ENCODE results near the gene NUDT6.
"Not testable (repeated sequence)": the region's sequence is repeated elsewhere in the genome, so short reads cannot be mapped to it uniquely, and the experiment has no call there.

NUDT6 gene

DNA sequence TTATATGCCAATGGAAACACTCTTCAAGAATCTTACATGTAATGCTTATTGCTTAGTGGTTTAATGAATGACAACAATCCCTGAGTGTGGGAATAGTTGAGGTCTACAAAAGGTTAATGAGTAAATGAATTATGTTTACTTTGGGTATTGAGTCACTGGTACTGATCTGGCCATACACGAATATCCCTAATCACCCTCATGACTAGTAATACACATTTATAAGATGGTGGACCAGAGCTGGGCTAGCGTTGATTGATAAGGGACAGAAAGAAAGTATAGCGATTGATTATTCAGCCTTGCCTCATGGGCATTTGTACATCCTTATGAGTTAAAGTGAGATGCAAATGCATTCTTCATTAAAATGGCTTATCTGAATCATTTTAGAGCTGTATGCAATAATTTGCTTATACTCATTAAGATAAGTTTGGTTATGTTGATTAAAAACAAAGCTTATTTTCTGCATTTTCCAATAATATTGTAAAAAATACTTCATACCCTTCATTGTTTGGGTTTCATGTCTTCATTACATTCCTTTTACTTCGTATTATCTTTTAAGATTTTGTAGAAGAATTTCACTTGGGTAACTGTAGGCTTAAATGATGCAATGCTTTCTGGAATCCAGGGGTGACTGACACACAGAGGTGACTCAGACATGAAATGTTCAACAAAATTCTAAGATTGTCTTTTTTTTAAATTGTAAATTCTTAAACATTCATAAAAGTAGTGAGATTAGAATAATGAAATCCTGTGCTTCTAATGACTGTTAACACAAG lies 48.4 kb downstream of the NUDT6 start:
- no peak for DNase-seq

DNA sequence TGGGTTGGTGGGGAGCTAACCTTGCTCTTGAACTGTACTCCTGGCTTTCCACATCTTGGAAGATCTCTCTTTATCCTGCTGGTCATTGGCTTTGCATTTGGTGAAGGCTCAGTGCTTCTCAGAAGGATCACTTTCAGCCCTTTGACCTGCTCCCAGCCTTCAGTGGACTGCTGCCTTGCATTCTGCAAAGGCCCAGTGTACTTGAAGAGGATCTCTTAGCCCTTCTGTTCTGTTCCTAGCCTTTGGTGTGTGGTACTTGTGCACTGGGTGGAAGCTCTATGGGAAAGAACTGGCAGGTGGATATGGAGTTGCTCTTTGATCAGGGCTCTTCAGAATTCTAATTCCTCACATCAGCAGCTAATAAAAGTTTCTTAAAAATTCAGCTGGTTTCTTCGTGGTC lies 49.3 kb downstream of the NUDT6 start:
- no peak for DNase-seq

DNA sequence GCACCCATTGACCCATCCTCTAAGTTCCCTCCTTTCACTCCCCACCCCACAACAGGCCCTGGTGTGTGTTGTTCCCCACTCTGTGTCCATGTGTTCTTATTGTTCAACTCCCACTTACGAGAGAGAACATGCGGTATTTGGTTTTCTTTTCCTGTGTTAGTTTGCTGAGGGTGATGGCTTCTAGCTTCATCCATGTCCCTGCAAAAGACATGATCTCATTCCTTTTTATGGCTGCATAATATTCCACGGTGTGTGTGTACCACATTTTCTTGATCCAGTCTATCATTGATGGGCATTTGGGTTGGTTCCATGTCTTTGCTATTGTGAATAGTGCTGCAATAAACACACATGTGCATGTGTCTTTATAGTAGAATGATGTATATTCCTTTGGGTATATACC lies 54.2 kb downstream of the NUDT6 start:
- DNase-seq: not testable (repeated sequence)

DNA sequence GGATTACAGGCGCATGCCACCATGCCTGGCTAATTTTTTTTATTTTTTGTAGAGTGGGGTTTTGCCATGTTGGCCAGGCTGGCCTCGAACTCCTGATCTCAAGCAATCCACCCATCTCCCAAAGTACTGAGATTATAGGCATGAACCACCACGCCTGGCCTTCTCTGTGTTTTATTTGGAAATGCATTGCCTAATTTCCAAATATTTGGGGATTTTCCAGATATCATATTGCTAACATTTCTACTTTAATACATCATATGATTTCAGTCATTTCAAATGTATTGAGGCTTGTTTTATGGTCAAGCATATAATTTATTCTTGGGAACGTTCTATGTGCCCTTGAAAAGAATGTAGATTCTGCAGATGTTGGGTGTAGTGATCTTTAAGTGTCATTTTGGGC lies 57.0 kb downstream of the NUDT6 start:
- DNase-seq: no peak

DNA sequence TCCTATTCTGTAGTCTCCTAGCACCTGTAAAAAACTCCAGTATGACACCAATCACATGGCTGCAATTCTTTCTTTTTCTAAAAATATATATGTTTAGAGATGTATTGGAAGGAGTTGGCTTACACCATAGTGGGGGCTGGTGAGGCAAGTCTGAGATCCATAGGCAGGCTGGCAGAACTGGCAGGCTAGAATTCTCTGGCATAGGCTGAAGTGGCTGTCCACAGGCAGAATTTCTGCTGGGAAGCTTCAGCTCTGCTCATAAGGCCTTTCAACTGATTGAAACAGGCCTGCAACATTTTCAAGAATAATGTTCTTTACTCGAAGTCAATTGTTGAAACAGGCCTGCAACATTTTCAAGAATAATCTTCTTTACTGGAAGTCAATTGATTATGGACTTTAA lies 58.8 kb downstream of the NUDT6 start:
- DNase-seq: no peak

DNA sequence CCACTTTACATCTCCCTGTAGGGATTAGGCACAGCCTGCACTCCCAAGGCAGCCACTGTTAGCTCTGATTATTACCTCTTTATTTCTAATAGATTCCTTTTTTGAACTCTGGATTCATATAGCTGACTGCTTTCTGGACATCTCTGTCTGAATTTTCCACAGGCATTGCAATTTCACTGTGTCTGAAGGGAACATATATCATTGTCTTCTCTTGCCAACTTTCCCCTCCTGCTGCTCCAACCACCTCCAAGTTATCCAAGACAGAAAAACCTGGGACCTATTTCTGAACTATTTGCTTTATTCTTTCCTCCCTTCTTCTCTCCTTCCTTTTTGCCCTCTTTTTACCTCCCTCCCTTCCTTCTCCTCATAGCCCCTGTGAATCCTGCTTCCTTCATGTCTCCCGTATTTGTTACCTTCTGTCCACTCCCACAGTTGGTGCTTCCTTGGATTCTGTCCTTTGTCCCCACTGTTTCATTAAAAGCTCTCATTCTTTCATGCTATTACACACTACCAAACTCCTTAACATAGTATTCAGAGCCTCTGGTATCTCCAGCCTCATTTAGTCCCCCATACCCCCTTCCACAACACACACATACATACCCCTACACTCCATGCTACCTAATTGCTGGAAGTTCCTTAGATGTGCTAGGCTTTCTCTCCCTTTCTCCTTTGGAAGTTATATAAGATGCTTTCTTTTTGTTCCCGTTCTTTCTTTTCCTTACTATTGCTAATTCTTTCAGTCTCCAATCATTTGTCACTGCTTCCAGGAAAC lies 61.0 kb downstream of the NUDT6 start:
- no peak for DNase-seq

DNA sequence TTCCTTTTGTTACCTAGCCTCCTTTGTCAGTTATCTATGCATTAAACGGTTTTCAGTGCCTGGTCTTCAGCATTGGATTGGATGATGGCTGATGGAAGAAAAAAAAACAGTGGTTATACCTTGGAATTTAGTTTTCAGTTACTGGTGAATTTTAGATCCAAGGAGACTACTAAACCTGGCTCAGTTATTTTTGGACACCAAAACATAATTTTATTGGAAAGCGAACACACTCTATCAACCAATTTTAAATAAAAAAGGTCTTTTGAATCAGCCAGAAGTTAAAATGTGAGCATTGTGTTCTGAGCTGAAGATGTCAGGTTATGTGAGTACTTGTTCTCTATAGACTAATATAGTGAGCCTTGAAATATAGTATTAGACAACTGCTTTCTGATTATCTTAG lies 63.7 kb downstream of the NUDT6 start:
- DNase-seq: no peak

DNA sequence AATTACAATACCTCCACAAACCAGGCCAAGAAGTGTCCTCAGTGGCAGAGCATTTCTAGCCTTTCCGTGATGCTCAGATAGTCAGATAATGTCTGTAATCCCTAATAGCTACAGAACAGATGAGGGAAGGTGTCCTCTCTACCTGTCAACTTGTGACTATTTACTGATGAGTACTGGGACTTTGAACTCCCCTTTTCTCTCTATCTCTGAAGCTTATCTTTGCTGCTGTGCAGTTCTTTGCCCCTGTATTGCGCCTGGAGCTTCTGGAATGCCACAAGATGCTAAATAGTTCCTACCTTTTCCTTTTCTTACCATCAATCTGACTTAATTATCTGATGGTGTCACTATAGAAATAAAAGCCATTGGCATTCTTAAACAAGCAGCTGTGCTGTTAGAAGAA lies 65.2 kb downstream of the NUDT6 start:
- DNase-seq: no peak

DNA sequence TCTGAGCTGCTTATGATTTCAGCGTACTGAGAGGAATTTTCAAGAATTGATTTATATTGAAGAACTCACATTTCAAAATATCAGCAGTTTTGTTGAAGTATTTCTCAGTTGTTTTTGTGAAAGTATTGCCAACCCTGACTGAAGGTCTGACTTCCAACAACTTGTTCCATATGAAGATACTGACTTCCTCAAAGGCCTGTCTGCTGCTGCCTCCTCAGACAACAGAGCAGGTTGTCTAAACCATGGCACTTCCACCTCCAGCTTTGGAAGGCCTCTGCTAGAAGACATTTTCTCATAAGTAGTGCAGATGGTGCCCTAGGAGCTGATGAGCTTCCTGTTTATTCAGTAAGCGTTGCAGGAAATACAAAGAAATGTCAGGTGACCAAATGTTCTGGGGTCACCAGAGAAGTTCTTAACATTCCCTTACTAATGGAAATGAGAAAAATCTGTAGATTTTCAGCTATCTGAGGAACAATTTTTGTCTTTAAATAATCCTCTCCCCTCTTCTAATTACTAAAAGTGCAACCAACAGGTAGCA lies 67.0 kb downstream of the NUDT6 start:
- no peak for DNase-seq

DNA sequence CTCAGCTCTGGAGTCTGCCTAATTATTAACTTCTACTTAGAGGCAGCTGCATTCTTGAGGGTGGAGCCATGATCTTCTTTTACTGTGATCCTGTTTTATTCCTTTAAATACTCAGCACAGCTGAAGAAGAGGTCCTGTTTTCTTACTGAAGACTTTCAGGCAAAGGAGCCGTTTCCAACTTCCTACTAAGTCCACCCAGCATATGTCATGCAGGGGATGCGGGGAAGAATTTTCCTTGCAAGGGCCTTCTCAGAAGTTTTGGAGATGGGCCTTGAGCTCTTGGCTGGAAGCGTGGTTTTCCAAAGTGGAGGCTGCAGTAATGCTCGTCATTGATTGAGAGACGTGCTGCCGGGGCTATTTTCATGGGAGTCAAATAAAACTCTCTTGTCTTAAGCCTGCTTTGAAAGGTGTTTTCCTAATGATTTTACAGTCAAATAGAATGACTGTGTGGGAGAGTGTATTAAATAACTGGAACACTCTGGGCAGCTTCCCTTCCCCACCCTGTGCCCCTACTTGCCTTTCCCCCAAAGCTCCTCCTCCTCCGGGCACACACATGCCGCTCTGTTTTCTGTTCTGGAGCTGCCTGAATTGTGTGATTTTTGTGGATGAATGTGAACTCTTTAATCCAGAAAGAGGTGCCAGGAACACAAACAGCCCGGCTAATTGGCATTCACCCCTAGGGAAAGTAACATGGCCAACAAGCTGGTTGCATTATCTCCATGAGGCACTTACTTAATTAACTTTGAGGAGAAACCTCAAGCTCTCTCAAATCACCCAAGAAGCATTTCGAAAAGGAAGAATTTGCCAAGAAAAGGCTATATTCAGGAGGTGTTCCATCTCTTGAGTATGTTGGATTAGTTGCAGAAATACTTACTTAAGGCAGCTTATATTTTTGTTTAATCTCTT lies 67.7 kb downstream of the NUDT6 start:
- no peak for DNase-seq

DNA sequence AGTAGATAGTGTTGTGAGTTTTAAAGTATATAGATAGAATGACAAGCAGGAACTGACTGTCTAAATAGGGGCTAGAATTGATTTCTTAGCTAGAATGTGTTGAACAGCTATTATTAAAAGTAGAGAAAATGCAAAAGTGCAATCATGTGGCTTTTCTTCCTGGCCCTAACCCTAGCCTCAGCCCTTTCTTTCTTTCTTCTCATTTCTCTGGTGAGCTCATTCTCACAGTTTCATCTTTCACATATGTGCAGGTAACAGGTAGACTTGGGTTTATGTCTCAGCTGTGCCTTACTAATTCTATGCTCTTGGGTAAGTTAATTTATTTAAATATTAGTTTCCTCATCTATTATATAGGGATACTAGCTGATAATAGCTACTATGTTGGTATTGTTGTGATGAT lies 70.8 kb downstream of the NUDT6 start:
- no peak for DNase-seq

DNA sequence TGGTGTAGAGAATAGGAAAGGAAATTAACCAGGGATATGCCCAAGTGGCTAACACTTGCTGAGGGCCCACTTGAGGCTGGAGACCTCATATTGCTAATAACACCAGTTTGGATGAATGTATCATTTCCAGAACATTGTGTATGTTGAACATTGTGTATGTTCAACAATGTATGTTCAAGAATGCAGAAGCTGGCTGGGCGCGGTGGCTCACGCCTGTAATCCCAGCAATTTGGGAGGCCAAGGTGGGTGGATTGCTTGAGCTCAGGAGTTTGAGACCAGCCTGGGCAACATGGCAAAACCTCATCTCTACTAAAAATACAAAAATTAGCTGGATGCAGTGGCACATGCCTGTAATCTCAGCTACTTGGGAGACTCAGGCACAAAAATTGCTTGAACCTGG lies 72.6 kb downstream of the NUDT6 start:
- not testable (repeated sequence) for DNase-seq

DNA sequence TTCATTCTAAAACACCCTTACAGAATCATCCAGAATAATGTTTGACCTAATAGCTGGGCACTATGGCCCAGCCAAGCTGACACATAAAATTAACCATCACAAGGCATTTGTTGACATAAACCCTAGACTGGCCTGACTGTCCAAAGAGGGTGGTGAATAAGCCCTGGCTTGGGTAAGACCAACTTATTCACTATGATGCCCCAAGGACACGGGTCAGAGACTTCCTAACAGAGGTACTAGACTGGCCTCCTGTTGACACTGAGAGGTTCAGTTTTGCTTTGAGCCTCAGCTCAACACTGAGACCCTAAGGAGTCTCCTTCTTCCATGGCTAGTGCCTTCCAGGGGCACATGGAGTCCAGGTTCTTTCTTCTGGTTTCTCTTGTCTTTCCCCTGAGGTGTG lies 74.5 kb downstream of the NUDT6 start:
- no peak for DNase-seq

DNA sequence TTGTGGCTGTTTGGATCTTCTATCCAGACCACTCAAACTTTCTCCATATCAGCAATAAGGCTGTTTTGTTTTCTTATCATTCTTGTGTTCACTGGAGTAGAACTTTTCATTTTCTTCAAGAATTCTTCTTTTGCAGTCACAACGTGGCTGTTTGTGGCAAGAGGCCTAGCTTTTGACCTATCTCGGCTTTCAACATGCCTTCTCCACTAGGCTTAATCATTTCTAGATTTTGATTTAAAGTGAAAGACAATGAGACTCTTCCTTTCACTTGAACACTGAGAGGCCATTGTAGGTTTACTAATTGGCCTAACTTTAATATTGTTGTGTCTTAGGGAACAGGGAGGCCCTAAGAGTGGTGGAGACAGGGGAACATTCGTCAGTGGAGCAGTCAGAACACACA lies 76.6 kb downstream of the NUDT6 start:
- DNase-seq: no peak

DNA sequence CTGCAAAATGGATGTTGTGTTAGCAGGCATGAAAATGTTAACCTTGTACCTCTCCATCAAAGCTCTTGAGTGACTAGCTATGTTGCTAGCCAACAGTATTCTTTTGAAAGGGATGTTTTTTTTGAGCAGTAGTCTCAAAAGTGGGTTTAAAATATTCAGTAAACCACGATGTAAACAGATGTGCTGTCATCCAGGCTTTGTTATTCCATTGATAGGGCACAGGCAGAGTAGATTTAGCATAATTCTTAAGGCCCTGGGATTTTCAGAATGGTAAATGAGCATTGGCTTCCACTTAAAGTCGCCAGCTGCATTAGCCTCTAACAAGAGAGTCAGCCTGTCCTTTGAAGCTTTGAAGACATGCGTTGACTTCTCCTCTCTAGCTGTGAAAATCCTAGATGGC lies 77.3 kb downstream of the NUDT6 start:
- DNase-seq: no peak

DNA sequence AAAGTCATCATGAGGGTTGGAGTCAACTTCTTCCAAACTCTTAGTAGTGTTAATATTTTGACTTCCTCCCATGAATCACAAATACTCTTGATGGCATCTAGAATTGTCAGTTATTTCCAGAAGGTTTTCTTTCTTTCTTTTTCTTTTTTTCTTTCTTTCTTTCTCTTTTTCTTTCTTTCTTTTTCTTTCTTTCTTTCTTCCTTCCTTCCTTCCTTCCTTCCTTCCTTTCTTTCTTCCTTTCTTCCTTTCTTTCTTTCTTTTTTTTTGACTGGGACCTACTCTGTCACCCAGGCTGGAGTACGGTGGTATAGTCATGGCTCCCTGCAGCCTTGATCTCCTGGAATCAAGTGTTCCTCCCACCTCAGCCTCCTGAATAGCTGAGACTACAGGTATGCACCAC lies 78.0 kb downstream of the NUDT6 start:
- not testable (repeated sequence) for DNase-seq

DNA sequence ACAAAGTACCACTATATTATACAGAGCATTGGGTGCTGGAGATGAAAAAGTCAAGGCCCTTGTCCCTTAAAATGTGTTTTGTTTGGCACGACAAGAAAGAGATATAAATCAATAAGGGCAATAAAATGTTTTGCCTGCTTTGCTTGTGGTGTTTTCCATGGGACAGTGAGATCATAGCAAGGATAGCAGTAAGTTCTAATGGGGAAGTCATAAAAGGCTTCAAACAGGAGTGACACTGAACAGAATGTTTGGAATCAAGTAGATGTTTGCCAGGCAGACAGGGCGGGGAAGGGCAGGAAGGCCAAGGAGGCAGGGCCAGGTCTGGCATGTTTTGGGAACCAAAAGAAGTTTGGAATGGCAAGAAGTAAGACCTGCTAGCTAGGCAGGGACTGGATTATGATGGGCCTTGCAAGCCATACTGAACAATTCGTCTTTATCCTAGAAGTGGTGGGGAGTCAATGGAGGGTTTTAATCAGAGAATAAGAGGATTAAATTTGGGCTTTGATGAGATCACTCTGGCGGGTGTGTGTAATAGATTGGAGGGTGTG lies 79.3 kb downstream of the NUDT6 start:
- DNase-seq: no peak
